Measurements from ENCODE around the gene AQP2.

The AQP2 gene

GRCh38 chr12:49957570-49957967 lies 7.0 kb downstream of the AQP2 start:
- DNase-seq, result no peak

GRCh38 chr12:49959685-49960473 lies 9.3 kb downstream of the AQP2 start:
- DNase-seq, result no peak

GRCh38 chr12:49960474-49961110 lies 10.1 kb downstream of the AQP2 start:
- DNase-seq, result no peak

GRCh38 chr12:49961111-49961922 lies 10.8 kb downstream of the AQP2 start, which contains the start of gene AQP5:
AQP5 (plus strand) TSS chr12:49961872; CDS start chr12:49962018, 146 bp downstream.
- no peak for DNase-seq

GRCh38 chr12:49961993-49962764 lies 11.6 kb downstream of the AQP2 start:
- no peak for DNase-seq

GRCh38 chr12:49962861-49963765 lies 12.6 kb downstream of the AQP2 start:
- no peak for DNase-seq

- DNase-seq, result no peak
Observed at GRCh38 chr12:49963976-49964815, 13.7 kb downstream of the AQP2 start.

GRCh38 chr12:49964849-49965624 lies 14.5 kb downstream of the AQP2 start:
- no peak for DNase-seq

- DNase-seq, result no peak
Observed at GRCh38 chr12:49965836-49966235, 15.3 kb downstream of the AQP2 start.

- no peak for DNase-seq
Observed at GRCh38 chr12:49966511-49967041, 16.0 kb downstream of the AQP2 start.

- peak; percentile 92 for DNase-seq
Observed at GRCh38 chr12:49967042-49967776, 16.7 kb downstream of the AQP2 start.

GRCh38 chr12:49967777-49968250 lies 17.3 kb downstream of the AQP2 start:
- no peak for DNase-seq

GRCh38 chr12:49968471-49968870 lies 17.9 kb downstream of the AQP2 start:
- DNase-seq, result no peak

- DNase-seq, result peak; percentile 64
Observed at GRCh38 chr12:49969027-49969426, 18.5 kb downstream of the AQP2 start.

GRCh38 chr12:49969651-49970429 lies 19.3 kb downstream of the AQP2 start:
- no peak for DNase-seq

GRCh38 chr12:49970658-49971057 lies 20.1 kb downstream of the AQP2 start:
- DNase-seq, result no peak

GRCh38 chr12:49971141-49971540 lies 20.6 kb downstream of the AQP2 start:
- DNase-seq, result no peak

GRCh38 chr12:49972129-49972528 lies 21.6 kb downstream of the AQP2 start:
- no peak for DNase-seq

All from midbrain (tissue), 1 donor.